Ishikawa (cell line): ENCODE results near the gene ASAP3.

Experiments used
- CEBPB ChIP-seq: IDR thresholded peaks from 2 replicates; pipeline ENCODE4 v1.6.1; 2012
- CREB1 ChIP-seq: IDR thresholded peaks from 2 replicates; pipeline ENCODE4 v1.6.1; 2012; ENCODE audit warnings: low read depth
- EGR1 ChIP-seq: IDR thresholded peaks from 2 replicates; pipeline ENCODE4 v1.6.1; 2012
- EP300 ChIP-seq: IDR thresholded peaks from 2 replicates; pipeline ENCODE4 v1.6.1; 2012; ENCODE audit warnings: borderline replicate concordance
- FOXM1 ChIP-seq: IDR thresholded peaks from 2 replicates; pipeline ENCODE4 v1.6.1; 2012; ENCODE audit warnings: low read depth, borderline replicate concordance
- NFIC ChIP-seq: IDR thresholded peaks from 2 replicates; pipeline ENCODE4 v1.6.1; 2012
- RAD21 ChIP-seq: IDR thresholded peaks from 2 replicates; pipeline ENCODE4 v1.6.1; 2012; ENCODE audit warnings: low read depth
- TAF1 ChIP-seq: IDR thresholded peaks from 2 replicates; pipeline ENCODE4 v1.6.1; 2012; ENCODE audit warnings: low read depth, mild to moderate bottlenecking
- TCF12 ChIP-seq: IDR thresholded peaks from 2 replicates; pipeline ENCODE4 v1.6.1; 2012; ENCODE audit warnings: low read depth
- TEAD4 ChIP-seq: IDR thresholded peaks from 2 replicates; pipeline ENCODE4 v1.6.1; 2012
- YY1 ChIP-seq: IDR thresholded peaks from 2 replicates; pipeline ENCODE4 v1.6.1; 2012; ENCODE audit warnings: low read depth
- ZBTB7A ChIP-seq: IDR thresholded peaks from 2 replicates; pipeline ENCODE4 v1.6.1; 2012; ENCODE audit warnings: low read depth
- TF ChIP-seq, protein P1 (sequence below): IDR thresholded peaks from 2 replicates; pipeline ENCODE4 v1.6.1; 2012; ENCODE audit warnings: low read depth, mild to moderate bottlenecking
- TF ChIP-seq, protein P2 (sequence below): IDR thresholded peaks from 2 replicates; pipeline ENCODE4 v1.6.1; 2012
- TF ChIP-seq, protein P3 (sequence below): IDR thresholded peaks from 2 replicates; pipeline ENCODE4 v1.6.1; 2012

ASAP3 gene

DNA sequence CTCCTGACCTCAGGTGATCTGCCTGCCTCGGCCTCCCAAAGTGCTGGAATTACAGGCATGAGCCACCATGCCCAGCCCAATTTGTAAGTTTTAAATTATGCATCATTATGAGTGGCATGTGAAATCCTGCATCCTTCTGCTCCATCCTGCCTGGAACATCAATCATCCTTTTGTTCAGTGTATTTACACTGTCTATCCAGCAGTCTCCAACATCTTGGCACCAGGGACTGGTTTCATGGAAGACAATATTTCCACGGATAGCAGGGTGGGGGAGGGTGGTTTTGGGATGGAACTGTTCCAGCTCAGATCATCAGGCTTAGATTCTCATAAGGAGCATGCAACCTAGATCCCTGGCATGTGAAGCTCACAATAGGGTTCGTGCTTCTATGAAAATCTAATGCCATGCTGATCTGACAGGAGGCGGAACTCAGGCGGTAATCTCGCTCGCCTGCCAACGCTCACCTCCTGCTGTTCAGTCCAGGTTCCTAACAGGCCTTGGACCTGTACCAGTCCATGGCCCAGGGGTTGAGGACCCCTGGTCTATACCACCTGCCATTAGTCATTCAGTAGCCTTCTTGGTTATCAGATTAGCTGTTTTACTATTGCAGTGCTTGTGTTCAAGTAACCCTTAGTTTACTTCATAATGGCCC lies 37.2 kb downstream of the ASAP3 start:
- TF ChIP-seq EGR1 (no peak), CREB1 (no peak), TEAD4 (no peak), YY1 (no peak), ZBTB7A (no peak), TCF12 (no peak), TAF1 (no peak), FOXM1 (no peak), CEBPB (no peak), EP300 (no peak), NFIC (no peak)
- TF ChIP-seq, protein P1, sequence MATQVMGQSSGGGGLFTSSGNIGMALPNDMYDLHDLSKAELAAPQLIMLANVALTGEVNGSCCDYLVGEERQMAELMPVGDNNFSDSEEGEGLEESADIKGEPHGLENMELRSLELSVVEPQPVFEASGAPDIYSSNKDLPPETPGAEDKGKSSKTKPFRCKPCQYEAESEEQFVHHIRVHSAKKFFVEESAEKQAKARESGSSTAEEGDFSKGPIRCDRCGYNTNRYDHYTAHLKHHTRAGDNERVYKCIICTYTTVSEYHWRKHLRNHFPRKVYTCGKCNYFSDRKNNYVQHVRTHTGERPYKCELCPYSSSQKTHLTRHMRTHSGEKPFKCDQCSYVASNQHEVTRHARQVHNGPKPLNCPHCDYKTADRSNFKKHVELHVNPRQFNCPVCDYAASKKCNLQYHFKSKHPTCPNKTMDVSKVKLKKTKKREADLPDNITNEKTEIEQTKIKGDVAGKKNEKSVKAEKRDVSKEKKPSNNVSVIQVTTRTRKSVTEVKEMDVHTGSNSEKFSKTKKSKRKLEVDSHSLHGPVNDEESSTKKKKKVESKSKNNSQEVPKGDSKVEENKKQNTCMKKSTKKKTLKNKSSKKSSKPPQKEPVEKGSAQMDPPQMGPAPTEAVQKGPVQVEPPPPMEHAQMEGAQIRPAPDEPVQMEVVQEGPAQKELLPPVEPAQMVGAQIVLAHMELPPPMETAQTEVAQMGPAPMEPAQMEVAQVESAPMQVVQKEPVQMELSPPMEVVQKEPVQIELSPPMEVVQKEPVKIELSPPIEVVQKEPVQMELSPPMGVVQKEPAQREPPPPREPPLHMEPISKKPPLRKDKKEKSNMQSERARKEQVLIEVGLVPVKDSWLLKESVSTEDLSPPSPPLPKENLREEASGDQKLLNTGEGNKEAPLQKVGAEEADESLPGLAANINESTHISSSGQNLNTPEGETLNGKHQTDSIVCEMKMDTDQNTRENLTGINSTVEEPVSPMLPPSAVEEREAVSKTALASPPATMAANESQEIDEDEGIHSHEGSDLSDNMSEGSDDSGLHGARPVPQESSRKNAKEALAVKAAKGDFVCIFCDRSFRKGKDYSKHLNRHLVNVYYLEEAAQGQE, result no peak
- TF ChIP-seq, protein P2, sequence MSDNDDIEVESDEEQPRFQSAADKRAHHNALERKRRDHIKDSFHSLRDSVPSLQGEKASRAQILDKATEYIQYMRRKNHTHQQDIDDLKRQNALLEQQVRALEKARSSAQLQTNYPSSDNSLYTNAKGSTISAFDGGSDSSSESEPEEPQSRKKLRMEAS, result no peak
- TF ChIP-seq, protein P3, sequence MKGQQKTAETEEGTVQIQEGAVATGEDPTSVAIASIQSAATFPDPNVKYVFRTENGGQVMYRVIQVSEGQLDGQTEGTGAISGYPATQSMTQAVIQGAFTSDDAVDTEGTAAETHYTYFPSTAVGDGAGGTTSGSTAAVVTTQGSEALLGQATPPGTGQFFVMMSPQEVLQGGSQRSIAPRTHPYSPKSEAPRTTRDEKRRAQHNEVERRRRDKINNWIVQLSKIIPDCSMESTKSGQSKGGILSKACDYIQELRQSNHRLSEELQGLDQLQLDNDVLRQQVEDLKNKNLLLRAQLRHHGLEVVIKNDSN, result no peak

DNA sequence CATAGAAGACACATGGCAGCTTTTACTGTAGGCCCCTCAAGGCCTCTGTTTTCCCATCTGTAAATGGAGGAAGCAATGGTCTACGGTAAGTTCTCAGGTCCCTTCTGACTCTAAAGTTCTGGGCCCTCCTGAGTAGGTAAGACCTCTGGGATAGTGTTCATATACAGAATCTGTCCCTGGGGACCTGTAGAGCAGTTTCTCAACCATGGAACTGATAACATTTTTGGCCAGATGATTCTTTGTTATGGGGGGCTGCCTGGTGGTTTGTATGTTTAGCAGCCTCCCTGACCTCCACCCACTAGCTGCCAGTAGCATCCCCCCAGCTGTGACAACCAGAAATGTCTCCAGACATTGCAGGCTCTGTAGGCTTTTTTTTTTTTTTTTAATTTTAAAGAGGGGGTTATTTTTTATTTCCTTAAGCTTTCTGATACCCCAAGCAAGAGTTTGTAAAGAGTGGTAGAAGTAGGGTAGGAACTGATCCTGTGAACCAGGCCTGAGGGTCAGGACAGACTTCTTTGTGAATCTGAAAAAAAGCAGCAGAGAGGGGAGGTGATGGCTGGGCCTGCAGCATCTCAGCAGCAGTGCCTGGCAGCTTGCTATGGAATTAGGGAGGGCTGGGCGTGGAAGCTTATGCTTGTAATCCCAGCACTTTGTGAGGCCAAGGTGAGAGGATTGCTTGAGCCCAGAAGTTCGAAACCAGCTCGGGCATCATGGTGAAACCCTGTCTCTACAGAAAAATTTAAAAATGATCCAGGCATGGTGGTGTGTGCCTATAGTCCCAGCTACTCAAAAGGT lies 39.2 kb downstream of the ASAP3 start:
- no peak for TF ChIP-seq TAF1
- TF ChIP-seq RAD21, result no peak
- TF ChIP-seq NFIC, result no peak

DNA sequence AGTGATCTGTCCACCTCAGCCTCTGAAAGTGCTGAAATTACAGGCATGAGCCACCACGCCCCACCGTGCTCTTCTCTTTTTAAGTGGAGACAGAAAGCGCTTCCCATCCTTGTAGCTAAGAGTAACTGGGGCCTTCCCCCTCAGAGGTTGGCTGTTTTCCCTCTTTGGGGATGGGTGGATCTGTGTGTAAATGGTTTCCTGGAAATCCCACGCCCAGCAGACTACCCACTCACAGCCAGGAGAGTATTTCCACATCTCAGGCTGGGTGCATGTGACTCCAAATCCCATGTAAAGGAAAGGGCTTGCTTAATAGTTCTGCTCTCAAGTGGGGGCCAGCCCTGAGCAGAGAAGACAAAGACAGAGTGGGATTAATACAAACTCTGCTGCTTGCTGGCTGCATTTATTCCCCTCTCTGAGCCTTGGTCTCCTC lies 39.9 kb downstream of the ASAP3 start:
- TF ChIP-seq, protein P2, result no peak
- TF ChIP-seq TEAD4, result no peak
- TF ChIP-seq CREB1, result no peak
- TF ChIP-seq RAD21, result no peak
- no peak for TF ChIP-seq CEBPB
- TF ChIP-seq FOXM1, result no peak
- TF ChIP-seq TCF12, result no peak
- no peak for TF ChIP-seq NFIC
- TF ChIP-seq YY1, result no peak
- TF ChIP-seq, protein P1, result no peak
- TF ChIP-seq EGR1, result no peak
- TF ChIP-seq, protein P3, result no peak
- TF ChIP-seq EP300, result no peak
- no peak for TF ChIP-seq TAF1
- TF ChIP-seq ZBTB7A, result no peak

DNA sequence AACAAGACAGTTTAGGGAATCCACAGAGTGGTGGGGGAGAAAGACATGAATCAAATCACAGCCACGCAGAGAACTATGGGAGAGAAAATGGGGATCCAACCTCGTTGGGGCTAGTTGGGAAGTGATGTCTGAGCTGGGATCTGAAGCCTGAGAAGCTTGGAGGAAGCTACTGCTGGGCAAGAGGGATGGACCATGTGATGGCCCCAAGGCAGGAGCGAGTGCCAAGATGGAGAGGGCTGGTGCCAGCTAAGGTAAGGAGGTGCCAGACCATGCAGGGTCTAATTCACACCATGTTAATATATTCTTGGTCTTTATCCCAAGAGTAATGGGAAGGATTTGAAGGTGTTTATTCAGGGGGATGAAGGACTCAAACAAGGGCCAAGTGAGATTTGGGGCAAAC lies 41.2 kb downstream of the ASAP3 start:
- TF ChIP-seq TEAD4 (no peak), FOXM1 (no peak), YY1 (no peak), CREB1 (no peak), TCF12 (no peak)
- TF ChIP-seq, protein P3, result no peak
- TF ChIP-seq, protein P1, result no peak
